NB4 (cell line): ENCODE results near the gene EIF1.

Source experiments
- DNase-seq: peaks from one replicate; pipeline ENCODE4 v3.0.0; 2010; ENCODE audit warnings: low read depth
- H3K4me3 ChIP-seq: one replicate; pipeline ENCODE4 v1.5.1; 2011; ENCODE audit warnings: mild to moderate bottlenecking, low read depth, low read length, moderate library complexity
- MYC ChIP-seq: IDR thresholded peaks from 2 replicates; pipeline ENCODE4 v1.6.1; 2011; ENCODE audit warnings: low read depth, low read length
- POLR2A ChIP-seq: IDR thresholded peaks from 2 replicates; pipeline ENCODE4 v1.6.1; 2011; ENCODE audit warnings: mild to moderate bottlenecking; ENCODE audit not compliant: insufficient read length; ENCODE audit errors: extremely low read depth
- TF ChIP-seq, protein P1 (sequence below): IDR thresholded peaks from 2 replicates; pipeline ENCODE4 v1.6.1; 2011; ENCODE audit warnings: low read depth, low read length
- TF ChIP-seq, protein P2 (sequence below): IDR thresholded peaks from one replicate; pipeline ENCODE4 v1.5.1; 2012; ENCODE audit warnings: low read depth, low read length

Gene EIF1

DNA sequence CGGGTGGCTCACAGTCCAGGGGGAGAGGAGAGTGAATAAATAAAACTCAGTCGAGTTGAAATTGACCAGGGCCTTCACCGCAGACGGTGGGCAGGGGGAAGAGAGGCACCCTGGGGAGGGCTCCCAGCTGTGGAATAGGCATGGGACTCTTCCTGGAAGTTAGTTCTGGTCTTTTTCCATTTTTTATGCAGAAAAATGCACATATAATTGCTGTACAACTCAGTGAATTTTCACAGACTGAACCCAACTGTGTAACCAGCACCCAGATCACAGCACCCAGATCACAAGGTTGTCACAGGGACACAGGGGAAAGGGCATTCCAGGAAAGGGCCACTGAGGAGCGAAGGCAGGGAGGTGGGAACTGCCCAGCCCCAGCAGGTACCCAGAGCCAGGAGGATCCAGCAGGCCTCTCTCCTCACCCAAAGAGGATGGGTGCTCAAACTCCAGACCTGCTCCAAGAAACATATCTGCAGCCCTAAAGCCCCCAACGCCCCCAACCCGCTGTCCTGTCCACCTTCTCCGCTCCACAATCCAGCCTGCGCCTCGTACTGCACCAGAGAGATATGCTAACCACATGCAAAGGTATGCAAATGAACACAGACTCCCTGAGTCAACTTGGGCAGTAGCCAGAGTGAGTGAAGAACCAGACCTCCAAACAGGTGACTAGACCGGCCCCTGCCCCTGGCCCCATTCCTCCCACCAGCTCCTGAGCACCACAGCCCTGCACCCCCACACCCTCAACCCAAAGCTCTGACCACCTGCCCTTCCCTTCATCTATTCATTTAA lies 29.1 kb upstream of the EIF1 start:
- no peak for DNase-seq

DNA sequence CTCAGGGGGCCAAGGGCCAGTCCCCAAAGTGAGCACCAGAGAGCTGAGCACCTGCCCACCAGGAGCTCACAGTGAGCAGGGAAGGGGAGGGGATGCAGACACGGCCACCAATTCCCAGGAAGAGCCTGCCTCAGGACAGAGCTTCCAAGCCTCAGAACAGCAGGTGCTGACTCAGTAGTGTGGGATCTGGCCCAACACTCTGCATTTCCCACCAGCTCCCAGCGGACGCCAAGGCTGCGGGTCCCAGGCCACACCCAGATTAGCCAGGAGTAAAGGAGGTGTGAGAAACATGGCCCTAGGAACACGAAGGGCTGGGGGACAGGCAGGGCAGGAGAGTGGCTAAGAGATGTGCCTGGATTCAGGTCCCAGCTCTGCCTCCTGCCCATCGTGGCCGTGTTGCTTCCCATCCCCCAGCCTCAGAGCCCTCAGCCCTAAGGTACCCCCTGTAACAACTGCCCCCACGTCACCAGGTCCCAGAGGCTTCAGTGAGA lies 28.4 kb upstream of the EIF1 start:
- H3K4me3 ChIP-seq = no peak overlapping the region
- DNase-seq = no peak
- TF ChIP-seq MYC (no peak), POLR2A (no peak)
- TF ChIP-seq, protein P1, sequence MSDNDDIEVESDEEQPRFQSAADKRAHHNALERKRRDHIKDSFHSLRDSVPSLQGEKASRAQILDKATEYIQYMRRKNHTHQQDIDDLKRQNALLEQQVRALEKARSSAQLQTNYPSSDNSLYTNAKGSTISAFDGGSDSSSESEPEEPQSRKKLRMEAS = no peak
- TF ChIP-seq, protein P2, sequence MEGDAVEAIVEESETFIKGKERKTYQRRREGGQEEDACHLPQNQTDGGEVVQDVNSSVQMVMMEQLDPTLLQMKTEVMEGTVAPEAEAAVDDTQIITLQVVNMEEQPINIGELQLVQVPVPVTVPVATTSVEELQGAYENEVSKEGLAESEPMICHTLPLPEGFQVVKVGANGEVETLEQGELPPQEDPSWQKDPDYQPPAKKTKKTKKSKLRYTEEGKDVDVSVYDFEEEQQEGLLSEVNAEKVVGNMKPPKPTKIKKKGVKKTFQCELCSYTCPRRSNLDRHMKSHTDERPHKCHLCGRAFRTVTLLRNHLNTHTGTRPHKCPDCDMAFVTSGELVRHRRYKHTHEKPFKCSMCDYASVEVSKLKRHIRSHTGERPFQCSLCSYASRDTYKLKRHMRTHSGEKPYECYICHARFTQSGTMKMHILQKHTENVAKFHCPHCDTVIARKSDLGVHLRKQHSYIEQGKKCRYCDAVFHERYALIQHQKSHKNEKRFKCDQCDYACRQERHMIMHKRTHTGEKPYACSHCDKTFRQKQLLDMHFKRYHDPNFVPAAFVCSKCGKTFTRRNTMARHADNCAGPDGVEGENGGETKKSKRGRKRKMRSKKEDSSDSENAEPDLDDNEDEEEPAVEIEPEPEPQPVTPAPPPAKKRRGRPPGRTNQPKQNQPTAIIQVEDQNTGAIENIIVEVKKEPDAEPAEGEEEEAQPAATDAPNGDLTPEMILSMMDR = no peak

More for the DNA sequence above, 29.1 kb upstream of the EIF1 start:
- TF ChIP-seq, protein P2 = no peak
- TF ChIP-seq, protein P1 = no peak
- no peak for TF ChIP-seq POLR2A
- H3K4me3 ChIP-seq = no peak overlapping the region

DNA sequence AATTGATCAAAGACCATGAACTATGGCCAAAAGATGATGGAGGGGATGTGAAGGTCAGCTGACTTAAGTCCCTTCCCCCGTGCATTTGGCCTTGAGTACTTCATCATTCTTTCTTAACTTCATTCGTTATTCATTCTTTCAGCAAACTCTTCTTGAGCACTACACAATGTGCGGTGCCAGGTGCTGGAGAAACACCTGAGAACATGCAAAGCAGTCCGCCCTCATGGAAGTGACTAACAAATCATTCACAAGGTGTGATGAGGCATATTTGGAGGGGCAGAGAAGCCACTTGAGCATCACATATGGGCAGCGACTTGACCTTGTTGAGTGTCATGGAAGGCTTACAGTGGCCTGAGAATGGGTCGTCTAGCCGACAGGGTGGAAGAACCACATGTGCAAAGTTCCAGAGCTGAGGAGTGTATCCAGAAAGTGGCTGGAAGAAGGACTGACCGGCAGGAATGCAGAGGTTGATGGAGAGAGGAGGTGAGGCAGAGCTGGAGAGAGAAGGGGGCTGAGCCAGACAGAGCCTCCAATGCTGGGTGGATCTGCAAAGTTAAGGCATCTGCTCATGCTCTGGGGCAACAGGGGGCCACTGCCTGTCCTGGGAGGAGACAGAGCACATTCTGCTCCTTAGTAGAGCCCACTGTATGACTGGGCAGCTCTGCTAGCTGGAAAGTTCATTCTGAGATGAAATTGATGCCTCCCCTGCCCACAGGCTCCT lies 25.1 kb upstream of the EIF1 start:
- no peak for DNase-seq
- H3K4me3 ChIP-seq = no peak overlapping the region
- TF ChIP-seq, protein P1 = no peak
- TF ChIP-seq, protein P2 = no peak
- TF ChIP-seq POLR2A (no peak), MYC (no peak)

DNA sequence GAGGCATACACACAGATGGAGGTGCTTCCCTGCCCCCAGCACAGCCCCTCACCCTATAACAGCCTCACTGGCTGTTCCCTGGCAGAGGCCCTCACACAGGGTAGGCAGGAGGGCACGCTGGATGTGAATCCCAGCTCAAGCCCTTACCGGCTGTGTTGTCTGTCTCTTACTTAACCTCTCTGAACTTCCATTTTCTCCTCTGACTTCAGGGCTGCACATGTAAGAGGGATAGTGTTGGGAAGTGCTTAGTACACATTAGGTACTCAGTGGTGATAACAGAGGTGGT lies 24.6 kb upstream of the EIF1 start:
- H3K4me3 ChIP-seq = no peak overlapping the region
- no peak for DNase-seq
- TF ChIP-seq, protein P2 = no peak
- TF ChIP-seq MYC = no peak
- TF ChIP-seq POLR2A = no peak
- TF ChIP-seq, protein P1 = no peak

DNA sequence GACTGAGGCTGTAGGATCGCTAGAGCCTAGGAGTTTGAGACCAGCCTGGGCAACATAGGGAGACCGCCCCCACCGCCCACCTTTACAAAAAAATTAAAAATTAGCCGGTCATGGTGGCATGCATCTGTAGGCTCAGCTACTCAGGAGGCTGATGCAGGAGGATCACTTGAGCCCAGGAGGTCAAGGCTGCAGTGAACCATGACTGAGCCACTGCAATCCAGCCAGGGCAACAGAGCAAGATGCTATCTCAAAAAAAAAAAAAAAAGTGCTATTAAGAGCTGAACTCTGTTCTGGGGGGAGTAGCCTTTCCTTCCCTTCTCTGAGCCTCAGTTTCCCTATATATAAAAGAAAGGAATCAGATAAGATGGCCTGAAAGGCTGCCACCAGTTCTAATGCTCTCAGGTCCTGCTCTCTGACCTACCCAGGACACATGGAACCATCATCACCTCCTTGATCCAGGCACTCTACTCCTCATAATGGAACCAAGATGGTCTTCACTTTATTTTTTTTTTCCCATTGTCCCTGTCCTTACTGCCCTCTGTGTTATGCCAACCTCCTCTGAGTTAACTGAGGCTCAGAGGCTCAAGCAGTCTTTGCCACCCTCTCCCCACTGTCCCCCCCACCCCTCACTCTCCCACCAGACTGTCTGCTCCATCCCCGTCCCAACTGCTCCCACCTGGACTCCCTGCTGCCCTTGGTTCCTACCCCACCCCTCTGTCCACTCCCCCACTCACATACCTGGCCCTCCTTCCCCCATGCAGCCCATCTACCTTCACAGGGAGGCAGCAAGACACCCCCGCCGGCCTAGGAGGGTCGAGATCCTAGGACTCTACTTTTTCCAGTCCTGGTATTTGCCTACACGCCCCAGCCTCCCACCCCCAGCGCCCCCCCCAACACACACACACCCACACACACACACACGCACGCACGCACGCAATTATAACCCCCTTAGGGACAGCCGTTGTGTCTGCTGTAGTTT lies 23.8 kb upstream of the EIF1 start:
- no peak overlapping the region for H3K4me3 ChIP-seq
- TF ChIP-seq, protein P2 = no peak
- no peak for TF ChIP-seq MYC
- no peak for DNase-seq
